Epithelial cell of esophagus (primary cell): ENCODE data around the gene HAUS7.

Experiments used
- DNase-seq: peaks from one replicate; pipeline ENCODE4 v3.0.0; 2010; ENCODE audit warnings: low read depth
- H3K4me3 ChIP-seq: 2 replicates; pipeline ENCODE4 v1.5.1; 2011; ENCODE audit warnings: mild to moderate bottlenecking, low read length, control low read depth
- CTCF ChIP-seq: IDR thresholded peaks from 2 replicates; pipeline ENCODE4 v1.5.1; 2011; ENCODE audit warnings: low read depth, mild to moderate bottlenecking, low read length, control low read depth, inconsistent platforms; ENCODE audit not compliant: insufficient read depth; ENCODE audit errors: missing control alignments

Gene HAUS7

GRCh38 chrX:153470411-153471363 lies at the start of gene HAUS7:
Gene HAUS7 (minus strand): TSS chrX:153470576. CDS start chrX:153470557, 19 bp downstream.
- H3K4me3 ChIP-seq: peak within 1 kb of the TSS; percentile 62
- peak; percentile 90 for DNase-seq
- TF ChIP-seq CTCF: peak; percentile 56

GRCh38 chrX:153519569-153520286 lies 49.4 kb upstream of the HAUS7 start:
- no peak overlapping the region for H3K4me3 ChIP-seq
- no peak for TF ChIP-seq CTCF
- DNase-seq: peak; percentile 11

- TF ChIP-seq CTCF: no peak
- no peak for DNase-seq
- no peak overlapping the region for H3K4me3 ChIP-seq
These were observed 47.8 kb upstream of the HAUS7 start for GRCh38 chrX:153517946-153518834.

DNA sequence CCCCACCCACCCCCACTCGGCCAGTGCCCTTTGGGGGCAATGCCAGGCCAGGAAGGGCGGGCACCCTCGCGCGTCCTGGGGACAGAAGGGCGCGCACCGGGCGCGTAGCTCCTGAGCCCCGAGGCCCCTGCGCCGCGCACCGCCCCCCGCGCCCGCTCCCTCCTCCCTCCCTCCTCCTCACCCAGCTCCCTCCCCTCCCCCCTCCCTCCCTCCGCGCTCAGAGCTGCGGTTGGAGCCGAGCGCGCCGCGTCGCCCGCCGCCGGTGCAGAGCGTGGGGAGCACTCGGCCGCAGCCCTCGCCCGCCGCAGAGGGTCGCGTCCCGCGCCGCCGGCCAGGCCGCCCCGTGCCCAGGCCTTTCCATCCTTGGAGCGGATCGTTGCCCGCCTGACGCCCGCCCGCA lies 47.0 kb upstream of the HAUS7 start, which contains the start of gene ATP2B3:
Gene ATP2B3, plus strand, starts transcription at position 220 of the 400 bp plus-strand sequence. CDS start 18,606 bp downstream, outside the sequence.
- TF ChIP-seq CTCF: no peak
- DNase-seq: no peak
- H3K4me3 ChIP-seq: no peak within 1 kb of the TSS

DNA sequence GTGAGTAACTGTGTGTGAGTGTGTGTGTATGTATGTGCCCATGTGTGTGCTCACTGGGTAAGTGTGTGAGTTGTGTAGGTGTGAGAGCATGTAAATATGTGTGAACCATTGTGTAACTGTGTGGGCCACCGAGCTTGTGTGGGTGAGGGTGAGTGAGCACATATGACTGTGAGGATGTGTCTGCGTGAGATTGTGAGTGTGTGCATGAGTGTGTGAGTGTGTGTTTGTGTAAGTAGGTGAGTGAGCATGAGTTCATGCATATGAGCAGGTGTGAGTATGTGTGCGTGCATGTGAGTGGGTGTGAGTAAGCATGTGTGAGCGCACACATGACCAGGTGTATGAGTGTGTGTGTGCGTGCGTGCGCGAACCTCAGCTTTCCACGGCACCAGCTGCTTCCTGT lies 45.7 kb upstream of the HAUS7 start:
- DNase-seq: no peak
- H3K4me3 ChIP-seq: no peak overlapping the region
- TF ChIP-seq CTCF: no peak

DNA sequence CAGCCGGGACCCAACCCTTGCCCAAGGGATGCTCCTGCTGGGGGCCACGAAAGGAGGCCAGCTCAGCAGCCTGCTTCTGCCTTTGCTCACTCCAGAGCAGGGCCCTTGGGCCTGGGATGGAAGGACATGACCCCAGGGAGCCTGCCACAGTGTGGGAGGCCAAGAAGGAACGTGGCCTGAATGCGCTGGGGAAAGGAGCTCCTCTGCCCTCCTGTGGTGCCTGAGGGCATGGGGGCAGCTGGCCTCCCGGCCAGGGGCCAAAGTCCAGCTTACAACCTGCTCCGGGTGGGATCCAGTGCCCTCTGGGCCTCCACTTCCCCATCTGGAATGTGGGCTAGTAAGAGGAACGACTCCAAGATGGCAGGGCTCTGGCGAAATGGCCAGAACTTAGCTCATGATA lies 45.1 kb upstream of the HAUS7 start:
- no peak overlapping the region for H3K4me3 ChIP-seq
- no peak for DNase-seq
- TF ChIP-seq CTCF: no peak
